HG02970 (cell line): Measurements from ENCODE around the gene IDUA.
"Not testable (repeated sequence)": the region's sequence is repeated elsewhere in the genome, so short reads cannot be mapped to it uniquely, and the experiment has no call there.

Experiments used
- ATAC-seq: cut with Tn5 transposase; IDR thresholded peaks from one replicate; pipeline ENCODE4 v1.9.1; 2021; ENCODE audit warnings: mild to moderate bottlenecking, moderate library complexity, moderate number of reproducible peaks; ENCODE audit not compliant: unreplicated experiment, low FRiP score

IDUA gene

DNA sequence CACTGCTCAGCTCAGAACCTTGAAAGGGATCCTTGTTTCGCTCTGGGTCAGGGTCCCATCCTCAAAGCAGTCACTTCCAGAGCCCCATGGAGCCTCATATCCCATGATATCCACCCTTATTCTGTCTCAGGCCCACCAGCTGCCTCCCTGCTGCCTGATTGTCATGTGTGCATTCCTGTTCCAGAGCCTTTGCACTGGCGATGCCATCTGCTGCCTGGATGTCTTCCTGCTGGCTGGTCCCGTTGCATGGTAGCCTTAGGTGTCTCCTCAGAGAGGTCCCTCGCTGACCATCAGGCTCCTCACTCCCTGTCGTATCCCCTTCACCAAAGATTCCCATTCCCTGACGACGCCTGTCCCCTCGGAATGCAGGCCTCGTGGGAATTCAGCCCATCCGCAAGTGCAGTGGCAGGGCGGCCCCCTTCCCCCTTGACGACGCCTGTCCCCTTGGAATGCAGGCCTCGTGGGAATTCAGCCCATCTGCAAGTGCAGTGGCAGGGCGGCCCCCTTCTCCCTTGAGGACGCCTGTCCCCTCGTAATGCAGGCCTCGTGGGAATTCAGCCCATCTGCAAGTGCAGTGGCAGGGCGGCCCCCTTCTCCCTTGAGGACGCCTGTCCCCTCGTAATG, 12.5 kb downstream of the IDUA start:
- ATAC-seq = not testable (repeated sequence)

DNA sequence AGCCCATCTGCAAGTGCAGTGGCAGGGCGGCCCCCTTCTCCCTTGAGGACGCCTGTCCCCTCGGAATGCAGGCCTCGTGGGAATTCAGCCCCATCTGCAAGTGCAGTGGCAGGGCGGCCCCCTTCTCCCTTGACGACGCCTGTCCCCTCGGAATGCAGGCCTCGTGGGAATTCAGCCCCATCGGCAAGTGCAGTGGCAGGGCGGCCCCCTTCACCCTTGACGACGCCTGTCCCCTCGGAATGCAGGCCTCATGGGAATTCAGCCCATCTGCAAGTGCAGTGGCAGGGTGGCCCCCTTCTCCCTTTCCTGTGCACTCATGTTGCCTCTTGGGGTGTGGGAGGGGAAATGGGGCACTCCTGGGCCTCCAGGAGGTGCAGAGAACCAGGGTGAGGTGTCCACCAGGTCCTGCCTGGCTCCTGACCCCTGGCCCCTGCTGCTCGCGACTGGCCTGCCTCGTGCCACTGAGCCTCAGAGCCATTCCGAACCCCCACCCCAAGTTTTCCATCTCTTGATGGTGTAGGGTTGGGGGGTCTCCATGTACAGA, 13.1 kb downstream of the IDUA start:
- no peak for ATAC-seq

DNA sequence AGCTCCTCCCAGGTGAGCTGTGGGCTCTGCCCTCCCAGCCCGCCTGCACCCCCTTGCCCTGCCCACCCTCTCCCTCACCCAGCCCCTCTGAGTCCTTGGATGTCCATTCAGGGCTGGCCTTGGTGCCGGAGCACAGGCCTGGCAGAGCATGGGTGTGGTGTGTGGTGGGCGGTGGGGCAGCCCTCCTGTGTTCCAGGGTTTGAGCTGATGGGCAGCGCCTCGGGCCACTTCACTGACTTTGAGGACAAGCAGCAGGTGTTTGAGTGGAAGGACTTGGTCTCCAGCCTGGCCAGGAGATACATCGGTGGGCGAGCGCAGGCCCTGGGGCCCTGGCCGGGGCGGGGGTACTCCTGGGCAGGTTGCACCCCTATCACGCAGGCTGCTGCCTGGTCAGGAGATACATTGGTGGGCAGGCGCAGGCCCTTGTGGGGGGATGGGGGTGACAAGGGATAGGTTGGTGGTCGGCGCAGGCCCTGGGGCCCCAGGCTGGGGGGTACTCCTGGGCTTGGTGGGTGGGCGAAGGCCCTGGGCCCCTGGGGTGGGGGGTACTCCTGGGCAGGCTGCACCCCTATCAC, 13.9 kb downstream of the IDUA start:
- no peak for ATAC-seq

DNA sequence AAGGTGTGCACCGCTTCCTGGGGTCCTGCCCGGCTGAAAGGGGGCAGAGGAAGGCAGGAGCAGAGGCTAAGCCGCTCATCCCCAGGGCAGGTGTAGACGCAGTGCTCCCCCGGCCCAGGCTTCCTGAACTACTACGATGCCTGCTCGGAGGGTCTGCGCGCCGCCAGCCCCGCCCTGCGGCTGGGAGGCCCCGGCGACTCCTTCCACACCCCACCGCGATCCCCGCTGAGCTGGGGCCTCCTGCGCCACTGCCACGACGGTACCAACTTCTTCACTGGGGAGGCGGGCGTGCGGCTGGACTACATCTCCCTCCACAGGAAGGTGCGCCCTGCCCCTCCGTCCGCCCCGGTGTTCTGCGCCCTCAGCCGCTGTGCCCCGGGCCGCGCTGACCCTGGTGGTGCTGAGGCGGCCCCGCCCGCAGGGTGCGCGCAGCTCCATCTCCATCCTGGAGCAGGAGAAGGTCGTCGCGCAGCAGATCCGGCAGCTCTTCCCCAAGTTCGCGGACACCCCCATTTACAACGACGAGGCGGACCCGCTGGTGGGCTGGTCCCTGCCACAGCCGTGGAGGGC, 14.8 kb downstream of the IDUA start:
- no peak for ATAC-seq

DNA sequence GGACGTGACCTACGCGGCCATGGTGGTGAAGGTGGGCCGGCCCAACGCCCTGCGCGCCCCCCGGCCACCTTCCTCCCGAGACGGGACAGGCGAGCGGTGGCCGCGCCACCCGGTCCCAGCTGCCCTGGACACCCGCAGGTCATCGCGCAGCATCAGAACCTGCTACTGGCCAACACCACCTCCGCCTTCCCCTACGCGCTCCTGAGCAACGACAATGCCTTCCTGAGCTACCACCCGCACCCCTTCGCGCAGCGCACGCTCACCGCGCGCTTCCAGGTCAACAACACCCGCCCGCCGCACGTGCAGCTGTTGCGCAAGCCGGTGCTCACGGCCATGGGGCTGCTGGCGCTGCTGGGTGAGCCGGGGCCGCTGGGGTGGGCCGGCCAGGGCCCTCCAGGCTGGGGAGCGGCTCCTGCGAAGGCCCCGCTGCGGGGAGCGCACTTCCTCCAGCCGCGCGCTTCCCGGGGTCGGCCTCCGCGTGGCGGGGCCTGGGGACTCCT, 15.3 kb downstream of the IDUA start:
- ATAC-seq = no peak

DNA sequence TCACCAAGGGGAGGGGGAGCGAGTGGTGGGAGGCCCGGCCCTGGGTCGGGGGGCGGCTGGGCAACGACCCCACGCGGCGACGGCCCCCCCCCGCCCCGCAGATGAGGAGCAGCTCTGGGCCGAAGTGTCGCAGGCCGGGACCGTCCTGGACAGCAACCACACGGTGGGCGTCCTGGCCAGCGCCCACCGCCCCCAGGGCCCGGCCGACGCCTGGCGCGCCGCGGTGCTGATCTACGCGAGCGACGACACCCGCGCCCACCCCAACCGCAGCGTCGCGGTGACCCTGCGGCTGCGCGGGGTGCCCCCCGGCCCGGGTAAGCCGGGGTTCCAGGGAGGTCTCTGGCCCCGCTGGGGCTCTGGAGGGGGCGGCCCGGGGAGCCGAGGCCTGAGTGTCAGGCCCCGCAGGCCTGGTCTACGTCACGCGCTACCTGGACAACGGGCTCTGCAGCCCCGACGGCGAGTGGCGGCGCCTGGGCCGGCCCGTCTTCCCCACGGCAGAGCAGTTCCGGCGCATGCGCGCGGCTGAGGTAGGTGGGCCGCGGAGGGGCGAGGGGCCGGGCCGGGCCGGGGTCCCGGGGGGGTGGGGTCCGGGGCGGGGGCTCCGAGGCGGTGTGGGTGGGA, 15.9 kb downstream of the IDUA start:
- ATAC-seq = no peak

DNA sequence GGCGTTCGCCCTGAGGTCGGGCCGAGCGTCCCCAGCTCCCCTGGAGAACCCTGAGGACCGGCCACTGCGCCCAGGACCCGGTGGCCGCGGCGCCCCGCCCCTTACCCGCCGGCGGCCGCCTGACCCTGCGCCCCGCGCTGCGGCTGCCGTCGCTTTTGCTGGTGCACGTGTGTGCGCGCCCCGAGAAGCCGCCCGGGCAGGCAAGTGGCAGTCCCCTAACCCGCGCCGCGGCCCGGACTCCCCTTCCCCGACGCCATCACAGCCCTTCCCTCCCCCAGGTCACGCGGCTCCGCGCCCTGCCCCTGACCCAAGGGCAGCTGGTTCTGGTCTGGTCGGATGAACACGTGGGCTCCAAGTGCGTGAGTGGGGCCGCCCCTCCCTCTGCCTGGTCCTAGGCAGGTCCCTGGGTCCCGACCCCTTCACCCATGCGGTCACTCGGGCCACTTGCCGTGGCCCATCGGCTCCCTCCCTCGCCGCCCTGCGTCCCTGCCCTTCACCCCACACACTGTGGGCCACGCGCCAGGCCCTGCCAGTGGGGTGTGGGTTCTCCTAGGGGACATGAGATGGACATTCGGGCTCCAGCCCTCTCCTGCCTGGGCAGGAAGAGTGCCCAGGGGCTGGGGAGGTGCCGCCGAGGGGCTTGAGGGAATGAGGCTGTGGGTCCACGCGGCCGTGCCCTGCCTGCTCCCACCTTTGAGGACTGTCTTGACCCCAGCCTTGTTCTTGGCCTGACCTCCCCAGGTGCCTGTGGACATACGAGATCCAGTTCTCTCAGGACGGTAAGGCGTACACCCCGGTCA, 16.6 kb downstream of the IDUA start:
- ATAC-seq = no peak

DNA sequence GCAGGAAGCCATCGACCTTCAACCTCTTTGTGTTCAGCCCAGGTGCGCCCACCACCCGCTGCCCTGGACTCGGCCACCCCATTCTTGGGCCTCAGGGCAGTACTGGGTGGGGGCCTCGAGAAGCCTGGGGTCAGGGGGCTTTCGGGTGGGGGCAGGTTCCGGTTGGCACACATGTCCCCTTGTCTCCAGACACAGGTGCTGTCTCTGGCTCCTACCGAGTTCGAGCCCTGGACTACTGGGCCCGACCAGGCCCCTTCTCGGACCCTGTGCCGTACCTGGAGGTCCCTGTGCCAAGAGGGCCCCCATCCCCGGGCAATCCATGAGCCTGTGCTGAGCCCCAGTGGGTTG, 17.2 kb downstream of the IDUA start:
- no peak for ATAC-seq

DNA sequence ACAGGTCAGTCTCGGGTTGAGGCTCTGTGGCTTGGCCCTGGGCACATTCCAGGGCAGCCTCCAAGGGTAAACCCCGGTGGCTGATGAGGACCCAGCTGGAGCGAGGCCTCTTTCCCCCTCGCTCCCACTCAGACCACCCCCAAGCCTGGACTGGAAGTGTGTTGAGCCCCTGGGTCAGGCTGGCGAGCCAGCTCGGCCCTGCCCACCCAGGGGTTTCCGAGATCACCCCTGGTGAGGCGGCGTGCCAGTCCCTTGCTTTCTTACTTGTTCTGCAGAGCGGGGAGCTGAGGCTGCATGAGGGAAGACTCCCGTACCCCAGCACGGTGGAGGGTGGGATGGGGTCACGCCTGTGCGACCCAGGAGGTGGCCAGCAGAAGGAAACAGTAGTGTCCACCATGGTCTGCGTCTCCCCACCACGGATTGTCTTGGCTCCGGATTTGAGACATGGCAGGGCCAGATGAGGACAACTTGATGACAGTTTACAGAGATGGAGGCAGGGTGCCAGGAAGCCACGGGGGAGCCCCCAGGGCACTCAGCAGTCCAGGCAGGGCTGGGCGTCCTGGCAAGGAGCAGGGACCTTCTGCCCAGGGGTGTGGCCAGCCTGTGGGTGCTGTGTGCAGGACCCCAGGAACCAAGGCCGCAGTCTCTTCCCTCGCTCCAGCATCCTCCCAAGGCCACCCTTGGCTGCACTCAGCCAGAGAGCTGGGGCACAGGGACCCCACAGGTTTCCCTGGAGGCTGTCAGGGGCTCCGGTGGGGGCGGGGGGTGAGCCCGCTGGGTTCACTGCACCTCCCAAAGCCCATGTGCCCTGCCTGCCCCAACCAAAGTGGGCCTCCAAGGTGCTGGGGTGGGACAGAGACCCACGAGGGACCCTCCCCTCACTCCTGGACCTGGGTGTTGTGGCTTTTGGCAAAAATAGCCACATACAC, 18.0 kb downstream of the IDUA start:
- ATAC-seq = no peak

DNA sequence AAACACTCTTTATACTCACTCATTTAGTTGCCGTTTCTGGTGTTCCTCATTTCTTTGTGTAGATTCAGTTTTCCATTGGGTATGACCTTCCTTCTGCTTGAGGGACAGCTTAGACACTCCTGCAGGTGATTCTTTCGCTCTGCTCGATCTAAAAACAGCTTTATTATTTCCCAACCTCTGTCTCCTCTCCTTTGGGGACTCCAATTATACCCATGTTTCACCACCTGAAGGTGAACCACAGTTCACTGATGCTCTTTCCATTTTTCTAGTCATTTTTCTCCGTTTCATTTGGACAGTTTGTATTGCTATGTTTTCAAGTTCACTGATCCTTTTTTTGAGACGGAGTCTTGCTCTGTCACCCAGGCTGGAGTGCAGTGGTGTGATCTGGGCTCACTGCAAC, 20.0 kb downstream of the IDUA start:
- no peak for ATAC-seq

DNA sequence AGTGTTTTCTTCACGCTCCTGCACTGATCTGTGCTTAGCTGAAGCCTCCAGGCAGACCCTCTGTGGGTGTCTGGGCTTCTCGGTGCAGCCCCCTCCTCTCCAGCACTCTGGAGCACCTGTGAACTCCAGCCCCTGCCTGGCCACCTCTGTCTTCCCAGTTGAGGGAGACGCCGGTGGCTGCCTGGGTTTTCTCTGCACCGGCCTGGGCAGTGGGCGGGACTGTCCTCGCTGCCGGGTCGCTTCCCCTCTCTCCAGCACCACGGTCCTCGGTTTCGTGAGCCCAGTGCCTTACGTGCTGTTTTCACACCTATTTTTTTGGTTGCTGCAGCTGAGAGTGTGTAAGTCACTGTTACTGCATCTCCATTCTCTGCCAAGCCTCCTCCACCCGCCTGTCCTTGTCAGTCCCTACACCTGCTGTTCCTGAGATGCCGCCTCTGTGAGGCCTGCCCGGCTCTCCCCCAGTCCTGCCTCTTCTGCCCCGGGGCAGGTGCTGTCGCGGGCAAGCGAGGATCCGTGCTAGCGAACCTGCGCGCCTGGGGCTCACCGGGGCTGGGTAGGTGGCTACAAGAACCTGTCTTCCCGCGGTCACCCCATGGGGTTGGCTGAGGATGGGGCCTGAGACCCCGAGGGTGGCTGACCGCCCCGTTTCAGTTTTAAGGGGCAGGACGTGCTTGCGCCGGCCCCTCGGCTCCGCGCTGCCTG, 22.1 kb downstream of the IDUA start:
- ATAC-seq = no peak

DNA sequence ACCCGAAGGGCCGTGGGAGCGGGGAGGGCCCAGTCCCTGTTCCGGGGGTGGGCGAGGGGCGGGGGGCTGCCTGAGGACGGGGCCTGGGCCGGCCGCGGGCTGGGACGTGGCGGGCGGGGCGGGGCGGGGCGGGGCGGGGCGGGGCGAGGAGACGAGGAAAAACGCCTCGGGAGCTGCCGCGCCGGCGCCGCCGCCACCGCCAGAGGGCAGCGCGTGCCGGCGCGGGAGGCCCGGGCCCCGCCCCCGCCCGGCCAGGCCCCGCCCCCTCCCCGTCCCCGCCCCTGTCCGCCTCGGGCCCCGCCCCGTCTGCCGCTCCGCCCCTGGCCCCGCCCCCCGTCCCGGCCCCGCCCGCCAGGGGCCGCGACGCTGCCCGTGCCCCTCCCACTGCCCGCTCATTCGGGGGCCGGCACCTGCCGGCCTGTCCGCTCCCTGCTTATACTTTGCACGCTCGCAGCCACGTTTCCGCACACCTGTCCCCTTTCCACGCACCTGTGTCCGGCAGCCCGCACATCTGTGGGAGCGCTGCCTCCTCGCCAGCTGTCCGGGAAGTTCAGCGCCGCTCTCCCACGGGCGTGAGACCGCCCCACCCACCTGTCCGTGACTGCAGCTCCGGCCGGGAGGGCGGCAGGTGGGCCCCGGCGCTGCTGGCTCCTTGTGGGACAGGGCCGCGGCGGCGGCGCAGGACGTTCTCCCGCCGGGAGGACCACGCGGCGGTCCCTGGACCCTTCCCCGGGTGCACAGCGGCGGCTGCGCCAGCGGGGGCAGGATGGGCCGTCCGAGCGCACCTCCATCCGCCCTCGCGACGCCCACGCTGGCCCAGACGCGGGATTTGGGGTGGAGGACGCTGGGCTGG, 22.9 kb downstream of the IDUA start:
- ATAC-seq = peak; percentile 46

DNA sequence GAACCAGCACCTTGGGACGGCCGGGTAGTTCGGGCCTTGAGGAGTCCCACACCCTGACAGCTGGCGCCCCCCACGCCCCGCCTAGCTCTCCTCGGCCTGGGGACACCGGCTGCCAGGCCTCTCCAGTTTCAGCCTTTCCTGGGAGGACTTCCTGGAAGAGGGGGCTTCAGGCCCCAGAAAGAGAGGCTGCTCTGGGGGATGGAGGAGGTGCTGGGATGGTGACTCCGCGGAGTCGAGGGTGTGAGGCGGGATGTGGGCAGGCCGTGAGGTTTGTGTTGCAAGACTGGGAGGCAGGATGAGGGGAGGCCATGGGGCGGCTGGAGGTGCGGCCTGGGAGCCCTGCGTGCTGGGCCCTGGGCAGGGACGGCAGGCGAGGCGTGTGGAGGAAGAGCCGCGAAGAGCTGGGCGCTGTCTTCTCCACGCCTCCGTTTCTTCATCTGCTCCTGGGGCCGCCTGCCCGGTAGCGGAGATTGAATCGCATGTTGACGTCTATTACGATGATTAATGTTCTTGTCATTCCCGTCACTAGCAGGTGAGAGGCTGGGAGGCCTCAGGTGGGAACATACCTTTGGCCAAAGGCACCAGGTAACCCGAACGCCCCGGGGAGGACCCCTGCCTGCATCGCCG, 23.7 kb downstream of the IDUA start:
- no peak for ATAC-seq

DNA sequence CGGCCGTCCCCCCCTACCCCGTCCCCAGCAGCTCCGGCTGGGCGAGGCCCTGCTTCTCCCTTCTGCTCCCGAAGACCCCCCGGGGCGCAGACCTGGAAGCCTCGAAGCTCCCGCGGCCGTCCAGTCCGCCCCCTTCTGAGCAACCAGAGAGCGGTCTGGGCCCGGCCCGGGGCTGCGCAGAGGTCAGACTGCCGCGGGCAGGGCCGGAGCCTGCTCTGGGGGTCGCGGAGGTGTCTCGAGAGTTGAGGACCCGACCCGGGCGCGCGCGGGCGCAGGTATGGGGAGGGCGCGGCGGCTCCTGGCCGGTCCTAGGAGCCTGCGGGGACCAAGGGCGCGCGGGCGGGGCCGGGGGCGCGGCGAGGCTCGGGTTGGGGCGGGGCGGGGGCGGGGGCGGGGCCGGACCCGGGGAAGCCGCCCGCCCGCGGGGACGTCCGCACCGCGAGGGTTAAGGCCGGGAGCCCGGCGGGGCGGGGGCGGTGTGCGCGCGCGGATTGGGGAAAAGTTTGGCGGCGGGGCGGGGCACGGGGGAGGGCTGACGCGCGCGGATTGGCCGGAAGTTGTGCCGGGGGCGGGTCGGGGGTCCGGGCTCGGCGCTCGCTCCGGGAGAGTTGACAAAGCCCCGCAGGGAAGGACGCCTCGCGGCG, 24.3 kb downstream of the IDUA start, which contains the start of gene FGFRL1:
Gene FGFRL1 (plus strand): TSS at position 605 of the 644 bp plus-strand sequence. CDS start 860 bp downstream, outside the sequence.
- no peak for ATAC-seq

DNA sequence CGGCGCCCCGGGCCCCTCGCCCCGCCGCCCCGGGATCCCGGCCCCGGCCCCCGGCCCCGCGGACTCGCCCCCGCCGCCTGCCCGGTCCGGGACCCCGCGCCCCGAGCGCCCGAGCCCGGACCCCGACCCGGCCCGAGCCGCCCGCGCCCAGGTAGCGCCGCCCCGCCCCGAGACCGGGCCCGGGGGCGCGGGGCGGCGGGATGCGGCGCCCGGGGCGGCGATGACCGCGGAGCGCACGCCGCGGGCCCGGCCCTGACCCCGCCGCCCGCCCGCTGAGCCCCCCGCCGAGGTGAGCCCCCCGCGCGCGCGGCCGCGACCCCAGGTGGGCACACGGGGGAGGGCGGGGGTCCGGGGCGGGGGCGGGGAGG, 24.8 kb downstream of the IDUA start:
- no peak for ATAC-seq

DNA sequence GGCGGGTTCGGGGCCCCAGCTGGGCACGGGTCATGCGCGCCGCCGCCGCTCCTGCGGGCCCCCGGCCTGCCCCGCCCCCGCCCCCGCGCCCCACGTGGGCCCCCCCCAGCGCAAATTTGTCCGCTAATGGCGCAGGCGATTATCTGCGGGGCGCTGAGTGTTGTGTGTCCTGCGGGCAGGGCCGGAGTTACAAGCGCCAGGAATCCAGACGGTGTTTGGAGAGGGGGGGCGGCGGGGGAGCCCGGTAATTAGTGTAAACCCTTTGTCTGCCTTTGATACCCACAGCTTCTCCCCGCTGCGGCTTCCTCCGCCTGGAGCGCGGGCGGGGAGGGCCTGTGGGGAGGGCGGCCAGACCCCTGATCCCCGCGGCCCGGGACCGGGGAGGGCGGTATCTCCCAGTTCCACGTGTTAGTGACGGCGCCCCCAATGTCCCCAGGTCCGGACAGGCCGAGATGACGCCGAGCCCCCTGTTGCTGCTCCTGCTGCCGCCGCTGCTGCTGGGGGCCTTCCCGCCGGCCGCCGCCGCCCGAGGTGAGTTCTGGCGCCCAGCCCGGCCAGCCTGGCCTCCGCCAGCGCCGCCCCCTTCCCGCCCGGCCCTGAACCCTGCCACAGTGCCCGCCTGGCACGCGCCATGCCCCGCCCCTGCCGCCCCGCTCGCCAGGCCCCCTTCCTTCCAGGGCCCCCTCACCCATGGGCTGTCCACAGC, 25.3 kb downstream of the IDUA start:
- ATAC-seq = no peak
